ENCODE results near the gene USP34.
"Not testable (repeated sequence)": the region's sequence is repeated elsewhere in the genome, so short reads cannot be mapped to it uniquely, and the experiment has no call there.

Gene USP34

DNA sequence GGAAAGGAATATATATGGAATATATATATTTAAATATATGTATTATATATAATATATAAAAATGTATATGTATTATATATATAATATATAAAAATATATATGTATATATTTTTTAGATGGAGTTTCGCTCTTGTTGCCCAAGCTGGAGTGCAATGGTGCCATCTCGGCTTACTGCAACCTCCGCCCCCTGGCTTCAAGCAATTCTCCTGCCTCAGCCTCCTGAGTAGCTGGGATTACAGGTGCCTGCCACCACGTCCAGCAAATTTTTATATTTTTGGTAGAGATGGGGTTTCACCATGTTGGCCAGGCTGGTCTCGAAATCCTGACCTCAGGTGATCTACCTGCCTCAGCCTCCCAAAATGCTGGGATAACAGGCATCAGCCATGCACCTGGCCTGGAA is 322.8 kb downstream of the USP34 start:
- not testable (repeated sequence) for DNase-seq (ENCODE audit: low spot score)

DNA sequence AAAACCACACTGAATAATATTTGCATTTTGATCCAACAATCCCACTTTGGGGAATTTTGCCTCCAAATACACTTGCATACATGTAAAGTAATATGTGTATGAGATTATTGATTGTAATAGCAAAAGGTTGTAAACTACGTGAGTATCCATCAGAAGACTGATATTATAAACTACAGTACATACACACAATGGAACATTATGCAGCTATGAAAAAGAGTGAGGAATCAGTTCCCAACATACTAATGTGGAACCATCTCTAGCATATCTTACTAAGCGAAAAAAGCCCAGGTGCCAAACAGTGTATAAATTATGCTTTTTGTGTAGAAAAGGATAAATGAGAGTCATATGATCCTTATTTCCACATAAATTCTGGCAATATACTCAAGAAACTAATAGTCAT is 324.9 kb downstream of the USP34 start:
- no peak for DNase-seq (ENCODE audit: low spot score)

DNA sequence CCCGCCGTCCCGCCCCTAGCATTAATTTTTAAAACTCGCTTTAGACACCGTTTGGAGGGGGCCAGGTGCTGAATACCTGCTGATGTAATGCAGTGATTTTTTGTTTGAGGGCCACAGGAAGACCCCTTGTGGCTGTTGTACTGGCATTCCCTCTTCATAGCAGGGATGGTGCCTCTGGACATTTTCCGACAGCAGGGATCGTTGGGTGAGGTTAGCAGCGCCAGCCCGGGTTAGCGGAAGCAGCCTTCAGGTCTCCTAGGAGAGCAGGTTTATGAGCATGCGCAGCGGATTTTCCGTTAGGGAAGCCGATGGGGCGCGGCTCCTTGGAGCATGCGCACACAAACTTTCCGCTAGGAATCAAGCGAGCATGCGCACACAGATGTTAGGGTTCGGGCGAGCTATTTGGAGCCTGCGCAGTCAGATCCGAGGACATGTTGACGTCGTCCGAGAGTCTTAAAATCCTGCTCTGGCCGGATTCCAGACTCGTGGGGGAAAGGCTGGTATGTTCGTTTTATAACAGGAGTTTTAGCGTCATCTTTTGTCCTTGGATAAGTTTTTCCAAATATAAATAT is 326.1 kb downstream of the USP34 start:
- peak; percentile 94 for DNase-seq (ENCODE audit: low spot score)

DNA sequence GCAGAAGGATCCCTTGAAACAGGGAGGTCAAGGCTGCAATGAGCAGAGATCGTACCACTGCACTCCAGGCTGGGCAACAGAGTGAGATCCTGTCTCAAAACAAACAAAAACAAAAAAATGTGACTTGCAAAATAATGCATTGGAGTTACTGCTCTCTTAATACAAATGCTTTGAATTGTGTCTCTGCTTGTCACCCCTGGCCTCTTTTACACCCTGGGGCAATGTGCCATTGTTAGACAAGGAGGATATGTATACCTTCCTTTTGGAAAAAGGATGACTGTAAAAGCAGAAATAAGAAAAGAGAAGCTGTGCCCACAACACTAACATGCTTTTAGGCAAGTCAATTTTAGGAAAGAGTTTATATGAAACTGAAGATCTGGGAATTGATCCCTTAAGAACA is 329.7 kb downstream of the USP34 start:
- no peak for DNase-seq (ENCODE audit: low spot score)

DNA sequence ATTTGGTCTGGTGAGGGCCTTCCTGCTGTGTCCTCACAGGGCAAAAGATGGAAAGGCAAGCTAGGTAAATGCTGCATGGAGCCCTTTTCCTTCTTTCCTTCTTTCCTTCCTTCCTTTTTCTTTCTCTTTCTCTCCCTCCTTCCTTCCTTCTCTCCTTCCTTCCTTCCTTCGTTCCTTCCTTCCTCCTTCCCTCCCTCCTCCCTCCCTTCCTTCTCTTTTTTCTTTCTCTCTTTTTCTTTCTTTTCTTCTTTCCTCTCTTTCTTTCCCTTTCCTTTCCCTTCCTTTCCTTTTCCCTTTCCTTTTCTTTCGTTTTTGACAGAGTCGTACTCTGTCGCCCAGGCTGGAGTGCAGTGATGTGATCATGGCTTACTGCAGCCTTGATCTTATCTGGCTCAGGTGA is 332.0 kb downstream of the USP34 start:
- DNase-seq (ENCODE audit: low spot score), result no peak
